Measurements from ENCODE around the gene NEURL2.

NEURL2 gene

GRCh38 chr20:45910670-45911485, 19.9 kb upstream of the NEURL2 start:
- H3K4me3 ChIP-seq (ENCODE audit: low read length) = peak overlapping the region; percentile 66
- no peak for TF ChIP-seq CTCF (conservative IDR thresholded peaks at IDR 0.05; ENCODE audit: low read depth, low read length)
- DNase-seq (ENCODE audit: low read depth) = peak; percentile 99

- no peak for DNase-seq (ENCODE audit: low read depth)
- H3K4me3 ChIP-seq (ENCODE audit: low read length) = peak overlapping the region; percentile 32
- no peak for TF ChIP-seq CTCF (conservative IDR thresholded peaks at IDR 0.05; ENCODE audit: low read depth, low read length)
Measured at GRCh38 chr20:45909817-45910669, 19.0 kb upstream of the NEURL2 start.

GRCh38 chr20:45909336-45909808, 18.4 kb upstream of the NEURL2 start:
- no peak for TF ChIP-seq CTCF (conservative IDR thresholded peaks at IDR 0.05; ENCODE audit: low read depth, low read length)
- DNase-seq (ENCODE audit: low read depth) = no peak
- H3K4me3 ChIP-seq (ENCODE audit: low read length) = no peak overlapping the region

GRCh38 chr20:45908084-45908483, 17.1 kb upstream of the NEURL2 start:
- no peak for TF ChIP-seq CTCF (conservative IDR thresholded peaks at IDR 0.05; ENCODE audit: low read depth, low read length)
- H3K4me3 ChIP-seq (ENCODE audit: low read length) = no peak overlapping the region
- no peak for DNase-seq (ENCODE audit: low read depth)

GRCh38 chr20:45907219-45907948, 16.4 kb upstream of the NEURL2 start:
- no peak for DNase-seq (ENCODE audit: low read depth)
- H3K4me3 ChIP-seq (ENCODE audit: low read length) = no peak overlapping the region
- no peak for TF ChIP-seq CTCF (conservative IDR thresholded peaks at IDR 0.05; ENCODE audit: low read depth, low read length)

- no peak for DNase-seq (ENCODE audit: low read depth)
- no peak overlapping the region for H3K4me3 ChIP-seq (ENCODE audit: low read length)
- TF ChIP-seq CTCF (conservative IDR thresholded peaks at IDR 0.05; ENCODE audit: low read depth, low read length) = no peak
Measured at GRCh38 chr20:45905505-45906079, 14.6 kb upstream of the NEURL2 start.
